HG02571 (cell line): ENCODE measurements around the gene PITPNM1.
A peak's percentile ranks its signal among the peaks of the same experiment; 100 is the strongest.
"Not testable (repeated sequence)": the region's sequence is repeated elsewhere in the genome, so short reads cannot be mapped to it uniquely, and the experiment has no call there.

ENCODE experiments used
- ATAC-seq: cut with Tn5 transposase; IDR thresholded peaks from one replicate; pipeline ENCODE4 v1.9.1; 2021; ENCODE audit warnings: mild to moderate bottlenecking, moderate library complexity; ENCODE audit not compliant: unreplicated experiment

PITPNM1 gene

DNA sequence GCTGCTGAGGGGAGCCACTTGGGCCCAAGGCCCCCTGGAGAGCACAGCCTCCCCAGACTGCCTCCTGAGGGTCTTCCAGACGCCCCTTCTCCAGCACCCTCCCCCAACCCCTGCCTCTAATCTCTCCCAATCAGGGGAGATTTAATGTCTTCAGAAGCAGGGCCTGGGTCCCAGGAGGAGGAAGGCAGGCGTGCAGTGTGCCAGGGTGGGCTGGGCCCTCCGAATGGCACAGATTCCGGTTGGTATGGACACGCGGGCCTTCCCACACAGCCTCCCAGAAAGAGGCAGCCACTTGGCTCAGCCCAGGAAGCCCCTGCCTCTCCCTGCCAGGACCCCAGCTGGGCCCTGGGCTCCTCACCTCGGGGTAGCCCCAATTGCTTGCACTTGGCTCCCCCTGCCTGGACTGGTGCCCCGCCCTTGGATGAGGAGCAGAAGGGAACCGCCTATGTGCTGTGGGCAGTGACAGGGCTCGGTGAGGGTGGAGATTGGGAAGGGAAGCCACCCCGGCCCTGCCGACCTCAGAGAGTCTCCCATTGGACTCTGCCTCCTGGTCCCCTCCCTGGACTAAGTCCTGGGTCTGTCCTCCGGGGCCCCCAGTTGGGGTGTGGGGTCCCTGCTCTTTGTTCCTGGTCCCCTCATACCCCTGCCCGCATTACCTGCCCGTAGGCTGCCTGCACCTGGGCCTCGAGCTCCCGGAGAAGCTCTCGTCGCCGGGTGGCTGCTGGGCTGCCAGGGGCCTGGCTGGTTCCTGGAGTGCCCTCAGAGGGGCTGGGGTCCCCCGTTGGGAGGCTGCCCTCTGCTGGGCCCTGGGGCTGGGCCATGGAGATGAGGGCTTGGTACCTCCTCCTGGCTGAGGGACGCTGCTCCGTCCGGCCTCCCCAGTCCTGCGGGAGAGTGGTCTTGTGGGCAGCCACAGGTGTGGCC lies 18.7 kb upstream of the PITPNM1 start:
- ATAC-seq = no peak

DNA sequence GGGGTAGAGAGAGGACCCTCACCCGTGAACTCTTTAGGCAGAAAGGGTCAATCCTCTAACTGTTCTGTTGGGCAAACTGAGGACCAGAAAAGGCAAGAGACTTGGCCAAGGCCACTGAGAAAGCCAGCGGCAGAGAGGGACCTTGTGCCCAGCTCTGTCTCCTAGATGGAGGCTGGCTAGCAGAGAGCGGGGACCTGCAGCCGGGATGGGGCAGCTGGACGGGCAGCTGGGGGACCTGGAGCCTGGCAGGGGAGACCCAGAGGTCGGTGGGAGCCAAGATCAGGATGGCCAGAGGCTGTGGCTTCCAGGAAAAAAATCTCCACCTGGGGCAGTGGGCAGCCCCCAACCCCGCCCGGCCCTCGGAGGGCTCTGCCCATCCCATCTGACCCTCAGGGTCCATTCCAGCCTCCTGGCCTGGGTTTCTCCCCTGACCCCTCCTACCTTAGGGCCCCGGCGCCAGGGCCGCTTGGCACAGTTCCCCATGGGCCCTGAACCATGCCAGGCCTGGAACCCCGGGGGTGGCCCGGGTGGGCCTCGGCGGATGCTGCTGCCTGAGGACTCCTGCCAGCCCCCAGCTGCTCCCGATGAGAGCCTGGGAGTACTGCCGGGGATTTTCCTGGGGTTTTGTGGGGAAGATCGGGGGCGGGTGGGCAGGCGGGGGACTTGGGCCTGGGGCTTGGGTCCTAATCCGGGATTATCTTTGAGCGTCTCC lies 17.8 kb upstream of the PITPNM1 start, which contains the start of gene CABP2:
Gene CABP2, minus strand, starts transcription at position 603 of the 712 bp plus-strand sequence. Its CDS starts 120 bp downstream, at position 483.
- ATAC-seq = no peak

DNA sequence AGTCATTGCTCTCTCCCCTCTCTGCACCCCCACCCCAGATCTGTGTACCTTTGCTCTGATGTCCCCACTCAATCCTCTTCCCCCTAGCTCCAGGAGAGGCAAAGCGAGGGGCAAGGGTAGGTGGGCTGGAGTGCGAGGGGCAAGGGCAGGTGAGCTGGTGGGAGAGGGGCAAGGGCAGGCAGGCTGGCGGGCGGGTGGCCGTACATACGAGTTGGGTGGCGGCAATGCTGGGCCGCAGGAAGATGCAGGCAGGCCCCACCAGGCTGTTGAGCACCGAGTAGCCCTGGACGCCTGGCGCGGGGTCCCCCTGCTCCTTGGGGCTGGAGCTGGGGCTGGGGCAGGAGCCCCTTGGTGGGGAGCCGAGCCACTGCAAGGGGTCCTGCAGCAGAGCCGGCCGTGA lies 17.2 kb upstream of the PITPNM1 start:
- no peak for ATAC-seq

DNA sequence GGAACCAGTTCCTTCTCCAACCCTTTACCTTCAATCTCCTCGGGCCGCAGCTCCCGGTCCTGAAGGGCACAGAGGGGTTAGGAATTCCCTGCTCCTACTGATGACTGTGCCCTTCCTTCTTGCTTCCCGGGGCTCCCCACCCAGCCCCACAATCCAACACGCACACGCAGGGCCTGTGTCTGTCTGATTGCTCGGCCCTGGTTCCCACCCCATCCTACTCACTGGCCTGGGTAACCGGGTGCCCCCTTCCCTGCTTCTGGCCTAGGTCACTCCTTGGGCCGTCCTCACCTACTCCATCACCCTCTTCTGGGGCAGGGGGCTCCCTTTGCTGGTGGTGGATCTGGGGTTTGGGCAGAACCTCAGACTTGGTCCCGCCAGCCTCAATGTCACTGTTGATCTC lies 16.8 kb upstream of the PITPNM1 start:
- no peak for ATAC-seq

DNA sequence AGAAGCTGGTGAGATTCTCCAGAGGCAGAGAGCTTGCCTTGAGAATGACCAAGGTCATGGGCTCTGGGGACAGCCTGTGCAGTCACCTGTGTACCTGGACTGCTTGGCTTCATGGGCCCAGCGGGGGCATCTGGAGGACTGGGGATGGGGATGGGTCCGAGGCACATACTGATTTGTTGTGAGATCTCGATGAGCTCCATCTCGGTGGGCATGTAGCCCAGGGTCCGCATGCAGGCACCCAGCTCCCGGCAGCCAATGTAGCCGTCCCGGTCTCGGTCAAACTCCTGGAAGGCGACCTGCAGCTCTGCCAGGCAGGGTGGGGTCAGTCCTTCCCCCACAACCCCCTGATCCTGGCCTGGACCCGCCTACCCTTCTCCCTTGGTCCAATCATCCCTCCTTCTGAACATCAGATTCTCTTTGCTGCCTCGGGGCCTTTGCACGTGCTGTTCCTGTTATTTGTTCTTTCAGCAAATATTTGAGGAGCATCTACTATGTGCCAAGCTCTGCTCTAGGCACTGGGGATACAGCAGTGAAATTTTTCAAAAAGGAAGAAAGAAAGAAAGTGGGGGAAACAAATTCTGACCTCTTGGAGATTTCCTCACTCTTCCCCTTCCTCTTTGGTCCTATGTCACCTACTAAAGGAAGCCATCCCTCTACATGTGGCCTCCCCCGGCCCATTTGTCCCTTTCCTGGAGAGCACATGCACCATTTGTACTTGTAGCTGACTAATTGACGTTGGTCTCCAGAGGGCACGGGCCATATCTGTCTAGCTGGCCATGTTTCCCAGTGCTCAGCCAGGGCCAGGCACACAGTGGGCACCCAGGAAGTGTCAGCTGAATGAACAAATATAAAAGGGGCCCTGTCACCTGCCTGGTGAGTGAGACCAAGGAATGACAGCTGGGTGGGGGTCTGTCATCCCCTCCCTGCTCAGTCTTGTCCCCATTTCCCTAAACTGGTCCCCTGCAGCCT lies 16.0 kb upstream of the PITPNM1 start:
- no peak for ATAC-seq

DNA sequence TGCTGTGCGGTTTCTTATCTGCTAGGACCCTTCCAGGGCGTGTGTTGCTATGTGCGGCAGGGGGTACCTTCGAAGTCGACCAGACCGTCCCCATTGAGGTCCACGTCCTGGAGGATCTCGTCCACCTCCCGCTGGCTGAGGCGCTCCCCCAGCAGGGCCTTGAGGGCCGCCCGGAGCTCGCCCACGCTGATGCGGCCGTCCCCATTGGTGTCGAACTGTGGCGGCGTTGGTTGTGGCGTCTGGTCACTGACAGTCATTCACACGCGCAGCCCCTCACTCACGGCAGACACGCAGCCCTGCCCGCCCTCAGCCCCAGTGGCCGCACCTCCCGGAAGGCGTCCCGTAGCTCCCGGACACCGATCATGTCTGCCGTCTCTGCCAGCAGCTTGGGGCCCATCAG lies 14.6 kb upstream of the PITPNM1 start:
- ATAC-seq = no peak

DNA sequence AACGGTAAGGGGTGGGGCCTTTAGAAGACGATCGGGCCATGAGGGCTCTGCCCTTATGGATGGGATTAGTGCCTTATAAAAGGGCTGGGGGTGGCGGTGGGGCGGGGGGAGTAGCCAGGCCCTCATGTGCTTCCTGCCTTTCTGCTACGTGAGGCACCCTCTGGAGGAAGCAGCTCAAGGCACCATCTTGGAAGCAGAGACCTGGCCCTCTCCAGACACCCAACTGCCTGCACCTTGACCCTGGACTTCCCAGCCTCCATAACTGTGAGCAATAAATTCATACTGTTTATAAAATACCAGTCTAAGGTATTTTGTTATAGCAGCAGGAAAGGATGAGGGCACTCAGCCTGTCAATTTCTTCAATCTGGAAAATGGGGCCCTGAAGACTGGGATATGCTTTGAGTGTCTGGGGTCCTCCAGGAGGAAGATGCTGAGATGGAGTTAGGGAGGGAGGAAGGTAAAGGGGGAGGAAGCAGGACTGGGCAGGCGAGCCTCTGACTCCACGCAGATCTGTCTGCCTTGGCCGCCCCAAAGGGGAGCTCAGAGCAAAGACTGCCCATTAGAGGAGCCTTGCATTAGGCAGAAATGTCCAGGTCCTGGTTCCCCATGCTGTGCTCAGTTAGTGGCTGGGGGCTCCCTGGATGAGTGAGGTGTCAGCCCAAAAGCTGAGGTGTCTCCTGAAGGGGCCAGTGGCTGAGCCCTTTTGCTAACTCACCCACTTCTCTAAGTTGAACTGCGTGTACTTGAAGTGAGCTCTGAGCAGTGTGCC lies 12.8 kb upstream of the PITPNM1 start:
- no peak for ATAC-seq

DNA sequence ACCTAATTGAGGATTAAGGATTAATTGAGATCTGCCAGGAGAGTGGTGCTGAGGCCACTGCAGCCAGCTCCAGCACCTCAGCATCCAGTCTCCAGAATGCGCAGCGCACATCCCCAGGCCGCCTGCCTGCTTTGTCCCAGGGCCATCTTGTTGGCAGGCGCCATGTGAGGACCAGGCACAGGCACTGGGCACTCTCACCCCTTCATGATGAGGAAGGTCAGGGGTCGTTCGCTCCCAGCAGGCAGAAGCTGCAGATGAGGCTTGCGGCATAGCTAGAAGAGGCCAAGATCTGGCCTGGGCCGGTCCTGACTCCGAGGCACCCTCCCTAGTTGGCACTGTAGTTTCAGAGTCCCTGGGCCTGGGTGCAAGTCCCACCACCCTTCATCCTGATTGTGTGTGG lies 11.6 kb upstream of the PITPNM1 start:
- ATAC-seq = no peak

DNA sequence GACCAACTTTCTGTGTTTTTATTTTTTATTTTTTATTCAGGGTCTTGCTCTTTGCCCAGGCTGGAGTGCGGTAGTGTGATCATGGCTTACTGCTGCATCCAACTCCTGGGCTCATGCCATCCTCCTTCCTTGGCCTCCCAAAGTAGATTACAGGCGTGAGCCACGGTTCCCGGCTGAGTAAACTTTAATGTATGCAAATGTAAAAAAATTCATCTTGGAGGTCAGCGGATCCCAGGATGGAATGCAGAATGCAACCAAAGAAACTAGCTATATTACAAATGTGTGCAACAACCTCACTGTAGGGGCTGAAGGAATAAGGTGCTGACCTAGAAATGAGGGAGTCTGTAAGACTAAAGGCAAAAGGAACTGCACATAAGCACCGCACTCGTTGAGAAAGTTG lies 9.0 kb upstream of the PITPNM1 start:
- no peak for ATAC-seq

DNA sequence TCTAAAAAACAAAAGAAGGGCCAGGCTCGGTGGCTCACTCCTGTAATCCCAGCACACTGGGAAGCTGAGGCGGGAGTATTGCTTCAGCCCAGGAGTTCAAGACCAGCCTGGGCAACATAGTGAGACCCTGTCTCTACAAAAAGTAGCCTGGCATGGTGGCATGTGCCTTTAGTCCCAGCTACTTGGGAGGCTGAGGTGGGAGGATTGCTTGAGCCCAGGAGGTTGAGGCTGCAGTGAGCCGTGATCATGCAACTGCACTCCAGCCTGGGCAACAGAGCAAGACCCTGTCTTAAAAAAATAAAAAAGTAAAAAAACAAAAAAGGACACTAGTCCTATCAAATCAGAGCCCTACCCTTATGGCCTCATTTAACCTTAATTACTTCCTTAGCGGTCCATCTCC lies 6.4 kb upstream of the PITPNM1 start:
- not testable (repeated sequence) for ATAC-seq

DNA sequence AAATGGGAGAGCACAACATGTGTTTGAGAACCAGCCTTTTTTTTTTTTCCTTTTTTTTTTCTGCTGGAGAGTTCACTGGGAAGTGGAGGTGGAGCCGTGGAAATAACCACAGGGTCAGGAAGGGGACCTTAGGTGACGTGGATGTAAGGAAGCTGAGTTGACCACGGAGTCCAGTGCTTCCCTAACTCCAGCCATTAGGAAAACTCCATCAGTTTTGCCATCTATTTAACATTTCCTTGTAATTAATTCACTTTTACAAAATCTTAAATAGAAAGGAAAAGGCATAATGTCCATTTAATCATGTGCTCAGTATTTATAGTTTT lies 4.8 kb upstream of the PITPNM1 start:
- ATAC-seq = no peak

DNA sequence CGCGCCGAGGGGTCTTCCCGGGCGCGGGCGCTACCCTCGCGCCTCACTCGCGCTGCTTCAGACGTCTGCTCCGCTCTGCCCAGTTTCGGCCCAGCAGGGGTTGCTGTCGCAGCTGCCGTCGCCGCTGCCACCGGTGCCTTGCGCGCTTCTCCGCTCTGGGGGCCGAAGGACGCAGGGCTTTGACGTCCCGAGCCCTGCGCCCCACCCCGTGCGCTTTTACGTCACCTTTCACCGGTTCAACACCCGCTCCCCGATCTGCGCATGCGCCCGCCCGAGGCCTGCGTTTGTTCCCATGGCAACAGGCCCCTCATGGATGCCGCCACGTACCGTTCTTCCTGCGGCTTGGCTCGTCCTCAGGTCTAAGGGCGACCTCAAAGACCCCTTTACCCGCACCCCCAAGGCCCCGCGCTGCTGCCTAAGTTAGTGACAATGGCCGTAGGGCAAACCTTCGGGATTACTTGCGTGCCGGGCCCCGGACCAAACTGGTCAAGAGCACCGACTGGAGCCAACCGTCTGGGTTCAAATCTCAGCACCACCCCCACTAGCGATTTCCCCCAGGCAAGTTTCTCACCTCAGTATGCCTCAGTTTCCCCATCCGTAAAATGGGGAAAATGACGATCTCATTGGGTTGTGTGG lies 3.4 kb upstream of the PITPNM1 start:
- ATAC-seq = peak; percentile 31

DNA sequence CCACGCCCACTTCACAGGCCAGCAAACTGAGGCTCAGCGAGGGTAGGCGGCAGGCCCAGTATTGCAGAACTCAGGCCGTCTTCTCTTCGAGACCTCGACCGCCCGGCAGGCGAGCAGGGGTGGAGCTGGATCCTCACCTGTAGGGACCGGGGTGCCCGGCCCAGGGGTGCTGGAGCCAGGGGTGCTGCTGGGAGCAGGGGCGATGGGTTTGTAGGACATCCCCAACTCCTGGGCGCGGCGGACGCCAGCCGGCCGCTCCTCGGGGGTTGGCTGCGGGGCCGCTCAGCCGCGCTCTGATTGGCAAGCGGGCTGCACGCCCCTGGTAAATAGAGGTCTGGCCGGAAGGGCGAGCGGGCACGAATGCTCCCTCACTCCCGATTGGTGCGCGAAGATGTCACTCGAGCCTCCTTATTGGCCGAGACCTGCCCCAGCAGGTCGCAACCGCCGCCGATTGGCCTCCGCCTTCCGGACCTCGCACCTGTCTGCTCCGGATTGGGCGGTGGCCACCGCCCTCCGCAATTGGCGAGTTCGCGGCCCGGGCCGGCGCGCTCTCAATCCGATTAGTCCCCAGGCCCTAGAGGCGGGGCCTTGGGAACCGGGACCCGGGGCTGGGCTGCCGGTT lies 2.8 kb upstream of the PITPNM1 start, which contains the start of gene CDK2AP2:
Gene CDK2AP2, minus strand, starts transcription at position 299 of the 622 bp plus-strand sequence. Its CDS starts 80 bp downstream, at position 219.
- ATAC-seq = peak; percentile 67

DNA sequence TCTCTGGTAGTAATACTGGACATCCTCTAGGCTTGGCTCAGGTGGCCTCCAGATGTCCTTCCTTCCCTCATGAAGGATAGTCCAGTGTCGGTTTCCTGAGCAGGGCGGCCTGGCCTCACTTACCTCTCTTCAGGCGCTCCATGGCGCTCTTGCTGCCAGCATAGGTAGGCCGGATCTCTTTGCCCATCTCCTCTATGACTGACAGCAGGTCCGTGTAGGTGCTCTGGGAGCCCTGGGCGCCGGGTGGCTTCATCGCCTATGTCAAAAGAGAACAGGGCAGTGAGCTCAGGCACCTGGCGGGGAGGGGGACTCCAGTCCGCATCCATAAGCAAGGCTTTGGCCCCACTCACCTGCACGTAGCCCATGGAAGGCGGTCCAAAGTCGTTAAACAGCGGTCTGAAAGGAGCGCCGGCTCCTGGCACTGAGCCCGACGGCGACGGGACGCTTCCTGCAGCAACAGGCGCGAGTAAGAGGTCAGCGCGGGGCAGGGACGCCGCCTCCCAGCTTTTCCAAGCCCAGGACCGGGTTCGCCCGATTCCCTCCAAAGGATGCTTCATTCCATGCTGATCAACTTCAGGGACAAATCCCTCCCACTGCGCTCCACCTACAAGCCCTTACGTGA lies 2.2 kb upstream of the PITPNM1 start:
- no peak for ATAC-seq

DNA sequence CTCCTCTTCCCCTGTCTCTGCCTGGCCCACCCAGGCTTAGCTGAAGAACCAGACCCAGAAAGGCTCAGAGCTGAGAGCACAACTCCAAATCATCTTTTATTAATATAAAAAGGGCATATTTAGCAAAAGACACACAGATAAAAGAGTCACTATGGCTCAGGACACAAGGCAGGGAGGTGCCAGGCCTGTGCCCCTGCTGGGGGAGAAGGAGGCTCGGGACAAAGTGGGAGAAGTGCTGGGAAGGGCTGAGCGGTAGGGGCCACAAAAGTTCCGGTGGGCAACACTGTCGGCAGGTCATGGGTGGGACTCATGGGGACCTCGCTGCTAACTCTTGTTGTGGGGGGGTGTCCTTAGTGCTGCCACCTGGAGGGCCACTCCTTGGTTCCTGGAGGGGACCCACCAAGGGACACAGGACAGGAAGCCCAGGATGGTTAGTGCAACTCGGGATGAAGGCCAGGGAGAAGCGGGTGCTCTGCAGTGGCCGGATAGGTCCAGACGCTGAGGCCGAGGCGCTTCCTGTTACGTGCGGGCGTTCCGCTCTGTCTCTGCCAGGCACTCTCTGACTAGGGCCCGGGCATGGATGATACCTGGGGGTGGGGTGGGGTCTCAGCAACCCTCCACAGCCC lies 1.4 kb upstream of the PITPNM1 start:
- ATAC-seq = no peak

DNA sequence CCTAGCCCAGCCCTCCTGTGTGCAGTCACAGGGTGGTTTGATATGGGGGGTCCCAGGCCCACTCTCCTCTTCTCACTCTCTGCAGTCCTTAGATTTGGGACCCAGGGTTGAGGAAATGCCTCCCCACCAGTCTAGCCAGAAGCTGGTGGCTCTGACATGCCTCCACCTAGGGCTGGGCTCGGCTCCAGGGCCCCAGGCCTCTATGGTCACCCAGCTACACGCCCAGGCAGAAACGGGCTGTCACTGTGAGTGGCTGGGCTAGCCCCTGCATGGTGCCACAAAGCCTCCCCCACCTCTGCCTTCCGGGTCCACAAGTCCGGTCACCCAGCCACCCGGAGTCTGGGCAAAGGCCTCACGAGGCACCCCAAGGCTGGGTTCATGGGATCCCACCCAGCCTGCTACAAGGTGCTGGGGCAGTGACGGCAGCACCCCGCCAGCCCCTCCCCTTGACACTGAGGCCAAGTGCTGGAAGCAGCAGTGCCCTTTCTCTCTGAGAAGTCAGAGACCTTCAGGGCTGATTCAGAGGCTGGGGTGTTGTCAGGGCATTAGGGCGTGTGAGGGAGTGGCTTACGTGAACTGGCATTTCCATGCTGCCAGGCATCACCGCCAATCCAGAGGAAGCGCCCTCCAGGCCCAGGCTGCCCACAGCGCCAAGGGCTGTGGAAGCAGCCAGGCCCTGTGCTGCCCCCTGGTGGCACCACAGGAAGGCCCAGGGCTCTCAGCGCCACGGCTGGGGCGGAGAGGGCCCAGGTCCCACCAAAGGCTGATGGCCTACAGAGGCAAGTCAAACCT lies 638 bp upstream of the PITPNM1 start:
- no peak for ATAC-seq
